PC-3 (cell line): Measurements from ENCODE around the gene PDE6C. TPM values are rescaled to one million over a fixed set of nuclear protein-coding genes. Genes with fewer than 3 reads are reported as not detected.

ENCODE experiments used
- ATAC-seq: fragments of 200-7000 bp; cut with Tn5 transposase; 2 replicates; pipeline ENCODE4 v1.9.1; 2020; ENCODE audit warnings: mild to moderate bottlenecking, moderate library complexity
- BruUV-seq: library from RNA; stranded (reverse); fragments of 400-500 nt; replicated peaks from 2 replicates; lab custom pipeline; 2021; lab: Mats Ljungman, UMichigan
- CTCF ChIA-PET: fragments of 300-600 bp; sonication (Branson Sonifier 250); formaldehyde crosslinking; loops from one replicate; lab custom pipeline; 2022; ENCODE audit warnings: antibody characterized with exemption; lab: Charles Lee
- POLR2A ChIA-PET: fragments of 300-600 bp; sonication (Branson Sonifier 250); formaldehyde crosslinking; loops from one replicate; lab custom pipeline; 2022; ENCODE audit warnings: antibody characterized with exemption; ENCODE audit not compliant: unreplicated experiment; lab: Charles Lee
- DNase-seq: peaks from one replicate; pipeline ENCODE4 v3.0.0-alpha.2; 2015
- H2AFZ ChIP-seq: fragments of 300-600 bp; sonication (generic); 2 replicates; pipeline ENCODE4 v1.6.0; 2016; ENCODE audit warnings: antibody characterized with exemption, low read length
- H3F3A ChIP-seq: fragments of 300-600 bp; sonication (generic); one replicate; pipeline ENCODE4 v1.6.0; 2017; ENCODE audit warnings: antibody characterized with exemption, low read length, control low read depth, mild to moderate bottlenecking; ENCODE audit not compliant: unreplicated experiment
- H3K27ac ChIP-seq: fragments of 300-600 bp; sonication (generic); 2 replicates; pipeline ENCODE4 v1.5.1; 2016; ENCODE audit warnings: mild to moderate bottlenecking, low read length
- H3K27me3 ChIP-seq: fragments of 300-600 bp; sonication (generic); 2 replicates; pipeline ENCODE4 v1.6.1; 2016; ENCODE audit warnings: low read length, mixed read lengths
- H3K36me3 ChIP-seq: fragments of 300-600 bp; sonication (generic); 2 replicates; pipeline ENCODE4 v1.6.1; 2016; ENCODE audit warnings: low read depth, mixed run types, low read length, mixed read lengths
- H3K4me1 ChIP-seq: fragments of 300-600 bp; sonication (generic); 2 replicates; pipeline ENCODE4 v1.5.1; 2016; ENCODE audit warnings: low read length; ENCODE audit not compliant: insufficient read depth
- H3K4me2 ChIP-seq: fragments of 300-600 bp; sonication (generic); 2 replicates; pipeline ENCODE4 v1.6.0; 2016; ENCODE audit warnings: low read length
- H3K4me3 ChIP-seq: fragments of 300-600 bp; sonication (generic); 2 replicates; pipeline ENCODE4 v1.5.1; 2016; ENCODE audit warnings: mild to moderate bottlenecking, low read length, mixed read lengths
- H3K79me2 ChIP-seq: fragments of 300-600 bp; sonication (generic); 2 replicates; pipeline ENCODE4 v1.6.1; 2017; ENCODE audit warnings: low read length, mixed read lengths
- H3K9ac ChIP-seq: fragments of 300-600 bp; sonication (generic); 2 replicates; pipeline ENCODE4 v1.6.0; 2016; ENCODE audit warnings: mild to moderate bottlenecking, low read length
- H3K9me2 ChIP-seq: fragments of 300-600 bp; sonication (generic); replicated peaks from 2 replicates; pipeline ENCODE4 v1.6.1; 2016; ENCODE audit warnings: mixed run types, low read length, mixed read lengths
- H3K9me3 ChIP-seq: fragments of 300-600 bp; sonication (generic); 2 replicates; pipeline ENCODE4 v1.6.1; 2016; ENCODE audit warnings: low read length, mixed read lengths
- H4K20me1 ChIP-seq: fragments of 300-600 bp; sonication (generic); 2 replicates; pipeline ENCODE4 v1.6.1; 2016; ENCODE audit warnings: low read length, mixed read lengths
- EZH2 ChIP-seq: fragments of 300-600 bp; sonication (generic); IDR thresholded peaks from one replicate; pipeline ENCODE4 v1.6.1; 2017; ENCODE audit warnings: antibody characterized with exemption, mild to moderate bottlenecking, low read length; ENCODE audit not compliant: unreplicated experiment
- EZH2phosphoT487 ChIP-seq: fragments of 300-600 bp; sonication (generic); IDR thresholded peaks from 2 replicates; pipeline ENCODE4 v1.6.1; 2018; ENCODE audit warnings: mild to moderate bottlenecking, antibody characterized with exemption, low read length, borderline replicate concordance
- intact Hi-C: fragments of 100-400 bp; cut with micrococcal nuclease; formaldehyde crosslinking; loops from 2 replicates; pipeline ENCODE4 v1.9.0; 2023
- total RNA-seq: library from RNA; depleted of rRNA; stranded (reverse); fragments of >200 nt; gene quantifications from 2 replicates; pipeline ENCODE4 v1.2.3, GENCODE V29; 2014
- TF ChIP-seq, protein P1 (sequence below): fragments of 300-600 bp; sonication (generic); conservative IDR thresholded peaks from 2 replicates; pipeline ENCODE4 v1.5.1; 2017; ENCODE audit warnings: antibody characterized with exemption, low read depth, mild to moderate bottlenecking, low read length

The PDE6C gene
- total RNA-seq, 1 experiment from 2014 or later, result not detected

- POLR2A ChIA-PET, result no interaction called here
- Histone ChIP-seq H3K79me2 (peaks cover 8% of the 10 kb centered on the region; the same call in 1 of the 2 replicates), H3K9me3 (no peaks in the 10 kb centered on the region), H3K27ac (no peak overlapping the region), H3K9me2 (no peaks in the 10 kb centered on the region), H2AFZ (no peak overlapping the region), H3K4me3 (no peak overlapping the region), H3K36me3 (no peaks in the 10 kb centered on the region), H4K20me1 (no peaks in the 10 kb centered on the region), H3K27me3 (no peaks in the 10 kb centered on the region), H3F3A (peaks cover 4% of the 10 kb centered on the region), H3K9ac (no peak overlapping the region), H3K4me2 (no peak overlapping the region), H3K4me1 (peaks cover 6% of the 10 kb centered on the region; the same call in 1 of the 2 replicates)
- TF ChIP-seq, protein P1, sequence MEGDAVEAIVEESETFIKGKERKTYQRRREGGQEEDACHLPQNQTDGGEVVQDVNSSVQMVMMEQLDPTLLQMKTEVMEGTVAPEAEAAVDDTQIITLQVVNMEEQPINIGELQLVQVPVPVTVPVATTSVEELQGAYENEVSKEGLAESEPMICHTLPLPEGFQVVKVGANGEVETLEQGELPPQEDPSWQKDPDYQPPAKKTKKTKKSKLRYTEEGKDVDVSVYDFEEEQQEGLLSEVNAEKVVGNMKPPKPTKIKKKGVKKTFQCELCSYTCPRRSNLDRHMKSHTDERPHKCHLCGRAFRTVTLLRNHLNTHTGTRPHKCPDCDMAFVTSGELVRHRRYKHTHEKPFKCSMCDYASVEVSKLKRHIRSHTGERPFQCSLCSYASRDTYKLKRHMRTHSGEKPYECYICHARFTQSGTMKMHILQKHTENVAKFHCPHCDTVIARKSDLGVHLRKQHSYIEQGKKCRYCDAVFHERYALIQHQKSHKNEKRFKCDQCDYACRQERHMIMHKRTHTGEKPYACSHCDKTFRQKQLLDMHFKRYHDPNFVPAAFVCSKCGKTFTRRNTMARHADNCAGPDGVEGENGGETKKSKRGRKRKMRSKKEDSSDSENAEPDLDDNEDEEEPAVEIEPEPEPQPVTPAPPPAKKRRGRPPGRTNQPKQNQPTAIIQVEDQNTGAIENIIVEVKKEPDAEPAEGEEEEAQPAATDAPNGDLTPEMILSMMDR, result peak; percentile 51
- TF ChIP-seq EZH2, result no peak
- DNase-seq (no peak), ATAC-seq (no peak)
- CTCF ChIA-PET, result interaction anchor here (0.6 kb wide), 1 partner anchor 251 kb away, joined by 3 read pairs; no protein-coding TSS in a partner anchor
- intact Hi-C loops, result no loop called here
- no TSS peak for BruUV-seq
These were observed 84.9 kb downstream of the PDE6C start for GRCh38 chr10:93697207-93697606.

GRCh38 chr10:93701866-93702209, 89.5 kb downstream of the PDE6C start:
- CTCF ChIA-PET, result interaction anchor here (1.2 kb wide), 1 partner anchor 114 kb away, joined by 8 read pairs; no protein-coding TSS in a partner anchor
- BruUV-seq, result TSS peak; percentile 76
- POLR2A ChIA-PET, result interaction anchor here (0.6 kb wide), 1 partner anchor 648 kb away, joined by 10 read pairs; no protein-coding TSS in a partner anchor
- no peaks in the 10 kb centered on the region for H3K36me3 ChIP-seq
- no peaks in the 10 kb centered on the region for H3K9me3 ChIP-seq
- H3K4me3 ChIP-seq, result peak overlapping the region; percentile 76
- ATAC-seq (peak; percentile 16; the same call in 1 of the 2 replicates), DNase-seq (peak; percentile 4)
- H2AFZ ChIP-seq, result peak overlapping the region; percentile 99
- H3F3A ChIP-seq, result peaks cover 4% of the 10 kb centered on the region
- H3K4me1 ChIP-seq, result peaks cover 6% of the 10 kb centered on the region; the same call in 1 of the 2 replicates
- H3K9me2 ChIP-seq, result no peaks in the 10 kb centered on the region
- TF ChIP-seq, protein P1, result no peak
- TF ChIP-seq EZH2phosphoT487 (no peak), EZH2 (no peak)
- peaks cover 8% of the 10 kb centered on the region; the same call in 1 of the 2 replicates for H3K79me2 ChIP-seq
- peak overlapping the region; percentile 81 for H3K9ac ChIP-seq
- no peaks in the 10 kb centered on the region for H4K20me1 ChIP-seq
- H3K27me3 ChIP-seq, result no peaks in the 10 kb centered on the region
- intact Hi-C loops, result loop anchor here (1.0 kb wide), 1 partner anchor 114 kb away; no protein-coding TSS in a partner anchor
- H3K4me2 ChIP-seq, result peak overlapping the region; percentile 93
- peak overlapping the region; percentile 10; the same call in 1 of the 2 replicates for H3K27ac ChIP-seq
